ENCODE measurements around the gene NTSR1. TPM values are rescaled to one million over a fixed set of nuclear protein-coding genes. Genes with fewer than 3 reads are reported as not detected.

The NTSR1 gene
- total and polyA plus RNA-seq, 7 donors = 0.01 to 0.08 (median 0.05) TPM; not detected in 3

- Histone ChIP-seq H3K9me3 (no peaks in the 10 kb centered on the region), H3K27ac (no peak overlapping the region), H3K36me3 (ENCODE audit: insufficient read depth in 1 of 2, low read depth in 1 of 2) (no peaks in the 10 kb centered on the region), H3K4me1 (no peaks in the 10 kb centered on the region), H3K4me3 (no peak overlapping the region), H3K27me3 (ENCODE audit: insufficient read depth in 3 of 3, low read length in 2 of 3) (peaks cover 0 to 4% (median 0%) of the 10 kb centered on the region in 3 donors)
- no peak for TF ChIP-seq CTCF (IDR thresholded peaks at IDR 0.05)
- ATAC-seq = no peak
- intact Hi-C loops (cut with DNase I) = loop anchor here (5.0 kb wide), 1 partner anchor 127 kb away; no protein-coding TSS in a partner anchor
- WGBS, 3 donors = 86 to 88% (median 88%) methylated on average over 9 to 12 of the region's 12 CpGs
- DNase-seq = no peak
Observed at GRCh38 chr20:62665153-62665754, 43.4 kb upstream of the NTSR1 start.

DNA sequence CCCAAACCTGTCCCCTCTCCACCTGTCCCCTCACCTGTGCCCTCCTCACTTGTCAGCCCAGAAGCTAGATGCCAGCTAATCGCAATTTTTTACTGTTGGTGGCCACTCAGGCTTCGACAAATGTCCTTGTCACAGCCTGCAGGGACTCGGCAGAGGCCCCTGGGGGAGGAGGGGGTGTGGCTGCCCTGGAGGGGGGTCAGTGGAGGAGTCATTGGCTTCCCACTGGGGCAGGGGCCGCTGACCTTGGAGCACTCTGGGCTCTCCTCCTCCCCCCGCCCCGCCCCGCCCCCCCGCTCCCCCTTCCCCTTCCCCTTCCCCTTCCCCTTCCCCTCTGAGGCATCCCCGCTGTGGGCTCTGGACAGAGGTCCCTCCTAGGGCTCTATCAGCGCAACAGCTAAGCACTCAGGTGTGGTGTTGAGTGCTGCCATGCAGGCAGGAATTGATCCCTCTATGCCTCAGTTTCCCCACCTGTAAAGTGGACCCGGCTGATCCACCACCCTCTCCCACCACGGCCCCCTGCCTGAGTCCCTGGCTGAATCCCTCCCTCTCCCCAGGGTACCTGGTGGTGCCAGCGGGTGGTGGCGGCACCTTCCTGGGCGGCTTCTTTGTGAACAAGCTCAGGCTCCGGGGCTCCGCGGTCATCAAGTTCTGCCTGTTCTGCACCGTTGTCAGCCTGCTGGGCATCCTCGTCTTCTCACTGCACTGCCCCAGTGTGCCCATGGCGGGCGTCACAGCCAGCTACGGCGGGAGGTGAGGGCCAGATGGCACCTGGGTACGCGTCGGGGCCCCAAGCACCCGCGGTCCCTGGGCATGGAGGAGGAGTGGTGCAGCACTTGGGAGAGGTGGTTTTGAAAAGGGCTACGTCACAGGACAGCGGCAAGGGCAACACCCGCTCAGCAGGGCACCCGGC, 42.6 kb upstream of the NTSR1 start:
- peaks cover 0 to 4% (median 0%) of the 10 kb centered on the region in 3 donors for H3K27me3 ChIP-seq (ENCODE audit: insufficient read depth in 3 of 3, low read length in 2 of 3)
- no peak for TF ChIP-seq CTCF (IDR thresholded peaks at IDR 0.05)
- H3K9me3 ChIP-seq = no peaks in the 10 kb centered on the region
- H3K4me1 ChIP-seq = no peaks in the 10 kb centered on the region
- intact Hi-C loops (cut with DNase I) = loop anchor here (5.0 kb wide), 1 partner anchor 126 kb away; no protein-coding TSS in a partner anchor
- DNase-seq (no peak), ATAC-seq (no peak)
- no peaks in the 10 kb centered on the region for H3K36me3 ChIP-seq (ENCODE audit: insufficient read depth in 1 of 2, low read depth in 1 of 2)
- no peak overlapping the region for H3K27ac ChIP-seq
- 66 to 77% (median 74%) methylated on average over 27 to 28 of the region's 33 CpGs for WGBS, 3 donors
- no peak overlapping the region for H3K4me3 ChIP-seq

GRCh38 chr20:62666736-62667529, 41.7 kb upstream of the NTSR1 start:
- Histone ChIP-seq H3K27me3 (ENCODE audit: insufficient read depth in 3 of 3, low read length in 2 of 3) (peaks cover 0 to 4% (median 0%) of the 10 kb centered on the region in 3 donors), H3K27ac (no peak overlapping the region), H3K36me3 (ENCODE audit: insufficient read depth in 1 of 2, low read depth in 1 of 2) (no peaks in the 10 kb centered on the region), H3K9me3 (no peaks in the 10 kb centered on the region), H3K4me3 (no peak overlapping the region), H3K4me1 (no peaks in the 10 kb centered on the region)
- 55 to 66% (median 64%) methylated on average over 27 of the region's 27 CpGs for WGBS, 3 donors
- no peak for TF ChIP-seq CTCF (IDR thresholded peaks at IDR 0.05)
- intact Hi-C loops (cut with DNase I) = loop anchor here (5.0 kb wide), 1 partner anchor 125 kb away; no protein-coding TSS in a partner anchor
- DNase-seq (peak; percentile 49 to 70), ATAC-seq (peak in 2 of 4 donors; percentile 8 to 22)

- no peaks in the 10 kb centered on the region for H3K36me3 ChIP-seq (ENCODE audit: insufficient read depth in 1 of 2, low read depth in 1 of 2)
- H3K4me3 ChIP-seq = no peak overlapping the region
- WGBS, 3 donors = 77 to 83% (median 79%) methylated on average over 28 to 30 of the region's 30 CpGs
- H3K9me3 ChIP-seq = no peaks in the 10 kb centered on the region
- H3K27me3 ChIP-seq (ENCODE audit: insufficient read depth in 3 of 3, low read length in 2 of 3) = peaks cover 0 to 4% (median 0%) of the 10 kb centered on the region in 3 donors
- H3K4me1 ChIP-seq = no peaks in the 10 kb centered on the region
- peak in 1 of 4 donors; percentile 1 for ATAC-seq
- H3K27ac ChIP-seq = no peak overlapping the region
- no peak for DNase-seq
- no peak for TF ChIP-seq CTCF (IDR thresholded peaks at IDR 0.05)
- intact Hi-C loops (cut with DNase I) = loop anchor here (2.0 to 5.0 kb wide), 3 partner anchors 125 to 141 kb away; no protein-coding TSS in a partner anchor
Observed at GRCh38 chr20:62667530-62668440, 40.9 kb upstream of the NTSR1 start.
